Effector memory CD8-positive, alpha-beta T cell (primary cell): Measurements from ENCODE around the gene SMARCC2.

Experiments
- ATAC-seq: fragments of 150-1000 bp; cut with Tn5 transposase; replicated peaks from 2 replicates; pipeline ENCODE4 v1.10.0; 2021; ENCODE audit warnings: mild to moderate bottlenecking, moderate library complexity
- DNase-seq, 3 experiments: peaks; one replicate each; pipeline ENCODE4 v3.0.0; 2021
- H3K27ac Mint-ChIP-seq, 2 donors: one replicate each; pipeline ENCODE4 v1.8.0; 2022; ENCODE audit warnings: mild to moderate bottlenecking in 2 of 2, mixed read lengths in 2 of 2, moderate library complexity in 2 of 2
- H3K27me3 Mint-ChIP-seq, 2 donors: one replicate each; pipeline ENCODE4 v1.8.0; 2022; ENCODE audit warnings: mixed read lengths in 2 of 2
- H3K36me3 Mint-ChIP-seq: one replicate; pipeline ENCODE4 v1.8.0; 2022; ENCODE audit warnings: mild to moderate bottlenecking, moderate library complexity, mixed read lengths; ENCODE audit not compliant: insufficient read depth
- H3K4me1 Mint-ChIP-seq, 2 donors: one replicate each; pipeline ENCODE4 v1.8.0; 2022; ENCODE audit warnings: low read depth in 2 of 2, mixed read lengths in 2 of 2
- H3K4me3 Mint-ChIP-seq, 2 donors: one replicate each; pipeline ENCODE4 v1.8.0; 2022; ENCODE audit warnings: mild to moderate bottlenecking in 2 of 2, mixed read lengths in 2 of 2, moderate library complexity in 2 of 2
- H3K9me3 Mint-ChIP-seq, 2 donors: one replicate each; pipeline ENCODE4 v1.8.0; 2022; ENCODE audit warnings: mixed read lengths in 2 of 2

Gene SMARCC2

GRCh38 chr12:56222531-56222895 lies 33.2 kb upstream of the SMARCC2 start:
- peaks cover 42 to 50% of the 10 kb centered on the region in 2 donors for H3K4me1 Mint-ChIP-seq
- no peak for ATAC-seq
- peaks cover 24% of the 10 kb centered on the region for H3K36me3 Mint-ChIP-seq
- H3K27ac Mint-ChIP-seq = peak overlapping the region; percentile 100
- H3K27me3 Mint-ChIP-seq = no peaks in the 10 kb centered on the region
- H3K4me3 Mint-ChIP-seq = peak overlapping the region; percentile 99 to 100
- H3K9me3 Mint-ChIP-seq = no peaks in the 10 kb centered on the region
- DNase-seq = no peak

GRCh38 chr12:56221757-56222530 lies 32.7 kb upstream of the SMARCC2 start, which contains the start of gene RNF41:
Gene RNF41 (minus strand): TSS chr12:56221922. CDS start chr12:56214047, 7,875 bp downstream.
- ATAC-seq (peak; percentile 83), DNase-seq (peak; percentile 92 to 95 (median 93))
- peak within 1 kb of the TSS; percentile 99 to 100 for H3K4me3 Mint-ChIP-seq
- H3K27me3 Mint-ChIP-seq = no peaks in the 10 kb centered on the region
- H3K36me3 Mint-ChIP-seq = peaks cover 29% of the 10 kb centered on the region
- peaks cover 42 to 50% of the 10 kb centered on the region in 2 donors for H3K4me1 Mint-ChIP-seq
- H3K27ac Mint-ChIP-seq = peak within 1 kb of the TSS; percentile 100
- H3K9me3 Mint-ChIP-seq = no peaks in the 10 kb centered on the region

GRCh38 chr12:56221232-56221756 lies 32.0 kb upstream of the SMARCC2 start:
- peak overlapping the region; percentile 99 to 100 for H3K4me3 Mint-ChIP-seq
- H3K9me3 Mint-ChIP-seq = no peaks in the 10 kb centered on the region
- peak overlapping the region; percentile 100 for H3K27ac Mint-ChIP-seq
- peaks cover 46 to 53% of the 10 kb centered on the region in 2 donors for H3K4me1 Mint-ChIP-seq
- DNase-seq (peak in 1 of 3 experiments; percentile 8), ATAC-seq (peak; percentile 16)
- no peaks in the 10 kb centered on the region for H3K27me3 Mint-ChIP-seq
- H3K36me3 Mint-ChIP-seq = peaks cover 35% of the 10 kb centered on the region

GRCh38 chr12:56220611-56221231 lies 31.4 kb upstream of the SMARCC2 start:
- Mint-ChIP-seq H3K36me3 (peaks cover 41% of the 10 kb centered on the region), H3K4me3 (peak overlapping the region; percentile 99 to 100), H3K4me1 (peaks cover 43 to 51% of the 10 kb centered on the region in 2 donors), H3K27ac (peak overlapping the region; percentile 100), H3K27me3 (no peaks in the 10 kb centered on the region), H3K9me3 (no peaks in the 10 kb centered on the region)
- ATAC-seq = no peak
- DNase-seq = no peak

GRCh38 chr12:56219840-56220239 lies 30.6 kb upstream of the SMARCC2 start:
- H3K4me1 Mint-ChIP-seq = peaks cover 37 to 42% of the 10 kb centered on the region in 2 donors
- no peaks in the 10 kb centered on the region for H3K9me3 Mint-ChIP-seq

GRCh38 chr12:56216461-56216860 lies 27.2 kb upstream of the SMARCC2 start:
- H3K4me1 Mint-ChIP-seq = peaks cover 13 to 14% of the 10 kb centered on the region in 2 donors
- no peak overlapping the region for H3K4me3 Mint-ChIP-seq
- H3K36me3 Mint-ChIP-seq = peaks cover 60% of the 10 kb centered on the region
- DNase-seq = no peak
- H3K27ac Mint-ChIP-seq = no peak overlapping the region
- H3K9me3 Mint-ChIP-seq = no peaks in the 10 kb centered on the region
- H3K27me3 Mint-ChIP-seq = no peaks in the 10 kb centered on the region
- ATAC-seq = no peak

More at GRCh38 chr12:56219840-56220239, 30.6 kb upstream of the SMARCC2 start:
- no peak overlapping the region for H3K27ac Mint-ChIP-seq
- DNase-seq (no peak), ATAC-seq (no peak)
- H3K4me3 Mint-ChIP-seq = no peak overlapping the region
- H3K36me3 Mint-ChIP-seq = peaks cover 49% of the 10 kb centered on the region
- no peaks in the 10 kb centered on the region for H3K27me3 Mint-ChIP-seq

GRCh38 chr12:56213878-56214277 lies 24.6 kb upstream of the SMARCC2 start:
- peaks cover 78% of the 10 kb centered on the region for H3K36me3 Mint-ChIP-seq
- ATAC-seq = no peak
- DNase-seq = no peak
- no peak overlapping the region for H3K4me3 Mint-ChIP-seq
- H3K9me3 Mint-ChIP-seq = no peaks in the 10 kb centered on the region
- peaks cover 5 to 6% of the 10 kb centered on the region in 2 donors for H3K4me1 Mint-ChIP-seq
- H3K27ac Mint-ChIP-seq = no peak overlapping the region
- H3K27me3 Mint-ChIP-seq = no peaks in the 10 kb centered on the region

- Mint-ChIP-seq H3K9me3 (no peaks in the 10 kb centered on the region), H3K4me3 (no peak overlapping the region), H3K27me3 (no peaks in the 10 kb centered on the region), H3K27ac (peak overlapping the region in 1 of 2 donors; percentile 29), H3K36me3 (peaks cover 83% of the 10 kb centered on the region), H3K4me1 (peaks cover 5 to 6% of the 10 kb centered on the region in 2 donors)
- ATAC-seq (no peak), DNase-seq (no peak)
Observed at GRCh38 chr12:56212361-56212760, 23.1 kb upstream of the SMARCC2 start.

- Mint-ChIP-seq H3K27ac (no peak overlapping the region), H3K4me1 (no peaks in the 10 kb centered on the region), H3K27me3 (no peaks in the 10 kb centered on the region), H3K36me3 (peaks cover 73% of the 10 kb centered on the region), H3K4me3 (no peak overlapping the region), H3K9me3 (no peaks in the 10 kb centered on the region)
- DNase-seq (no peak), ATAC-seq (peak; percentile 41)
Observed at GRCh38 chr12:56208006-56208405, 18.7 kb upstream of the SMARCC2 start.

GRCh38 chr12:56206452-56207166 lies 17.3 kb upstream of the SMARCC2 start:
- Mint-ChIP-seq H3K4me1 (no peaks in the 10 kb centered on the region), H3K27me3 (no peaks in the 10 kb centered on the region), H3K9me3 (no peaks in the 10 kb centered on the region), H3K36me3 (peaks cover 62% of the 10 kb centered on the region), H3K27ac (peak overlapping the region in 1 of 2 donors; percentile 1), H3K4me3 (no peak overlapping the region)
- DNase-seq (peak in 2 of 3 experiments; percentile 14 to 20), ATAC-seq (peak; percentile 53)

- no peaks in the 10 kb centered on the region for H3K4me1 Mint-ChIP-seq
- no peak overlapping the region for H3K4me3 Mint-ChIP-seq
- H3K9me3 Mint-ChIP-seq = no peaks in the 10 kb centered on the region
- ATAC-seq (peak; percentile 26), DNase-seq (no peak)
- H3K27me3 Mint-ChIP-seq = no peaks in the 10 kb centered on the region
- peaks cover 50% of the 10 kb centered on the region for H3K36me3 Mint-ChIP-seq
- no peak overlapping the region for H3K27ac Mint-ChIP-seq
Observed at GRCh38 chr12:56205445-56205844, 16.2 kb upstream of the SMARCC2 start.

GRCh38 chr12:56204275-56204674 lies 15.0 kb upstream of the SMARCC2 start:
- ATAC-seq (no peak), DNase-seq (no peak)
- Mint-ChIP-seq H3K4me1 (no peaks in the 10 kb centered on the region), H3K27me3 (no peaks in the 10 kb centered on the region), H3K36me3 (peaks cover 39% of the 10 kb centered on the region), H3K4me3 (no peak overlapping the region), H3K27ac (peak overlapping the region in 1 of 2 donors; percentile 14), H3K9me3 (no peaks in the 10 kb centered on the region)

- no peaks in the 10 kb centered on the region for H3K27me3 Mint-ChIP-seq
- peak overlapping the region; percentile 72 to 89 for H3K27ac Mint-ChIP-seq
- ATAC-seq (no peak), DNase-seq (no peak)
- H3K36me3 Mint-ChIP-seq = peaks cover 31% of the 10 kb centered on the region
- no peaks in the 10 kb centered on the region for H3K9me3 Mint-ChIP-seq
- no peak overlapping the region for H3K4me3 Mint-ChIP-seq
- no peaks in the 10 kb centered on the region for H3K4me1 Mint-ChIP-seq
Observed at GRCh38 chr12:56202838-56203237, 13.6 kb upstream of the SMARCC2 start.
